ENCODE data around the gene RIPK4. TPM values are rescaled to one million over a fixed set of nuclear protein-coding genes. Genes with fewer than 3 reads are reported as not detected.

Gene RIPK4
- total and polyA plus RNA-seq, 8 donors, result 8.7 to 37.6 (median 21.2) TPM

DNA sequence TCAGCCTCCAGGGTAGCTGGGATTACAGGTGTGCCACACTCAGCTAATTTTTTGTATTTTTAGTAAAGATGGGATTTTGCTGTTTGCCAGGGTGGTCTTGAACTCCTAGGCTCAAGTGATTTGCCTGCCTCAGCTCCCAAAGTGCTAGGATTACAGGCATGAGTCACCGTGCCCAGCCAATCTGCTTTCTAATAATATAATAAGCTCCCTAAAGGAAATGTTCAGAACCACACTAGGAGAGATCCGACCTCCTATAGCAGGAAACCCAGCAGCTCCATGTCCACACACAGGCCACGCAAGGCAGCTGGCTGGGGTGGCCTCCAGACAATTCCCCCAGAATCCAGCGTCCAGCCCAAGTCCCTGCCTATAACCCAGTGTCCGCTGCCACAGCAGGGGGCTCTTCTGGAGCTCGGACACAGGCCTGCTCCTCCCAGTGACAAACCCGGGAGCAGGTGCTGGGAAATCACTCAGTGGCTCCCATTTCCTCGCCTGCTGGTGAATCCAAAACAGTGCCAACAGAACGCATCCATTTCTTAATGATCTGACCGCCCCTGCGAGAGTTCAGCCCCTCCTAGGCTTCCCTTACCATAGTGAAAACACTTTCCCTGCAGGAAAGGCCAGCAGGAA is 7.5 kb downstream of the RIPK4 start:
- Histone ChIP-seq H3K4me1 (peaks cover 55 to 79% (median 59%) of the 10 kb centered on the region in 4 donors), H3K9me3 (no peaks in the 10 kb centered on the region), H3K27me3 (peaks cover 0 to 55% (median 19%) of the 10 kb centered on the region in 3 donors), H3K4me3 (no peak overlapping the region), H3K27ac (peak overlapping the region; percentile 27 to 90 (median 53)), H3K36me3 (peaks cover 9 to 19% (median 14%) of the 10 kb centered on the region in 4 donors)
- no peak for DNase-seq
- TF ChIP-seq POLR2AphosphoS5 (IDR thresholded peaks at IDR 0.05) (no peak), POLR2A (IDR thresholded peaks at IDR 0.05) (no peak), EP300 (IDR thresholded peaks at IDR 0.05) (no peak)
- TF ChIP-seq, protein P1, sequence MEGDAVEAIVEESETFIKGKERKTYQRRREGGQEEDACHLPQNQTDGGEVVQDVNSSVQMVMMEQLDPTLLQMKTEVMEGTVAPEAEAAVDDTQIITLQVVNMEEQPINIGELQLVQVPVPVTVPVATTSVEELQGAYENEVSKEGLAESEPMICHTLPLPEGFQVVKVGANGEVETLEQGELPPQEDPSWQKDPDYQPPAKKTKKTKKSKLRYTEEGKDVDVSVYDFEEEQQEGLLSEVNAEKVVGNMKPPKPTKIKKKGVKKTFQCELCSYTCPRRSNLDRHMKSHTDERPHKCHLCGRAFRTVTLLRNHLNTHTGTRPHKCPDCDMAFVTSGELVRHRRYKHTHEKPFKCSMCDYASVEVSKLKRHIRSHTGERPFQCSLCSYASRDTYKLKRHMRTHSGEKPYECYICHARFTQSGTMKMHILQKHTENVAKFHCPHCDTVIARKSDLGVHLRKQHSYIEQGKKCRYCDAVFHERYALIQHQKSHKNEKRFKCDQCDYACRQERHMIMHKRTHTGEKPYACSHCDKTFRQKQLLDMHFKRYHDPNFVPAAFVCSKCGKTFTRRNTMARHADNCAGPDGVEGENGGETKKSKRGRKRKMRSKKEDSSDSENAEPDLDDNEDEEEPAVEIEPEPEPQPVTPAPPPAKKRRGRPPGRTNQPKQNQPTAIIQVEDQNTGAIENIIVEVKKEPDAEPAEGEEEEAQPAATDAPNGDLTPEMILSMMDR (IDR thresholded peaks at IDR 0.05), result no peak
- WGBS, 5 donors, result 58 to 74% (median 68%) methylated on average over 8 to 11 of the region's 11 CpGs
- intact Hi-C loops (cut with DNase I; ENCODE audit: low total_unique reads), result no loop called here

DNA sequence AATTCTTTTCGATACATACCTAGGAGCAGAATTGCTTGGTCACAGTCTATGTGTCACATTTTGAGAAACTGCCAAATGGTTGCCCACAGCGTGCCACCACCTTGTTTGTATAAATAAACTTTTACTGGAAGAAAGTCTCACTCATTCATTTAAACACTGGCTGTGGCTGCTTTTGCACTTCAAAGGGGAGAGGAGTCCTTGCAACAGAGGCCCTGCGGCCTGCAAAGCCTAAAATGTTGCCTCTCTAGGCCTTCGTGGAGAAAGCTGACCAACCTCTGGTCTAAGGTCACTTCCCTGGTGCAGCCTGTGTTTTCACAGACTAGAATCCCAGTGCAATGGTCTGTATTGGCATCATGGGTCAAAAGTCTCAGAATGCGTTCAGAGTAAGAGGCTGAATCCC is 8.3 kb downstream of the RIPK4 start:
- Histone ChIP-seq H3K4me3 (no peak overlapping the region), H3K4me1 (peaks cover 47 to 79% (median 54%) of the 10 kb centered on the region in 4 donors), H3K9me3 (no peaks in the 10 kb centered on the region), H3K27me3 (peaks cover 0 to 47% (median 14%) of the 10 kb centered on the region in 3 donors), H3K27ac (peak overlapping the region in 4 of 5 donors; percentile 27 to 90 (median 60)), H3K36me3 (peaks cover 9 to 19% (median 14%) of the 10 kb centered on the region in 4 donors)
- DNase-seq, result peak in 1 of 2 donors; percentile 54
- TF ChIP-seq EP300 (IDR thresholded peaks at IDR 0.05) (no peak), POLR2A (IDR thresholded peaks at IDR 0.05) (no peak), POLR2AphosphoS5 (IDR thresholded peaks at IDR 0.05) (no peak)
- TF ChIP-seq, protein P1 (IDR thresholded peaks at IDR 0.05), result no peak
- 49 to 78% (median 56%) methylated on average over 5 of the region's 5 CpGs for WGBS, 5 donors
- intact Hi-C loops (cut with DNase I; ENCODE audit: low total_unique reads), result no loop called here

DNA sequence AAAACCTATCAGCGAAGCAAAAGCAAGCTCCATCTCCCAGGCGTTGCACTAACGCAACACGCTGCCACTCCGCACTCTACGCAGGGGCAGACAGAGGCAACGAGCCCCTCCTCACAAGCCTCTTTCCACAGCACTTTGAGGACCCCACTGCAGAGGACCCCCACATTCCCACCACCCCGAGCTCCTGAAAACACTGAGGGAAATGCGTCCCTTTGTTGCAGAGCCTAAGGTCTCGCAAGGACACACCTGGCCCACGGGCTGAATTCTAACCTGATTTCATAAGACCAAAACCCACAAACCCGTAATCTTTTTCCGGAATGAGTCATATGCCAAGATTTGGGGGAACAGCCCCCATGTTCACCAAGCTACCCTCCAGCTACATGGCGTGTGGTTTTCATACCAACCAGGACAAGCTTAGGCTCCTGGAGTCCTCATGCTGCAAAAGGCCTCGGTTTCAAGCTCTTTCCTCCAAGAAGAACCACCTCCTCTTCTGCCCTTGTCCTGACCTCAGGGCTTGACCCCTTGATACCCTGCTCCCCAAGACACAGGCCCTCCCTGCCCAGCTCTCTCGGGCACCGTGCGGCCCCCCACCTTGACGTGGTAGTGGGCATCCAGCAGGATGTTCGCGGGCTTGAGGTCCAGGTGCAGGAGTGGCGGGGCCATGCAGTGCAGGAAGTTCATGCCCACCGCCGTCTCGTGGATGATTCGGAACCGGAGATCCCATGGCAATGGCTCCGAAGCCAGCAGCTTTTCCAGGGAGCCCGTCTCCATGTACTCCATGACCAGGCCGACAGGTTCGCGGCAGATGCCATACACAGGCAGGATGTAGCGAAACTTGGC is 10.7 kb downstream of the RIPK4 start:
- 89 to 93% (median 91%) methylated on average over 31 to 33 of the region's 33 CpGs for WGBS, 5 donors
- H3K27me3 ChIP-seq, result peaks cover 0 to 23% (median 8%) of the 10 kb centered on the region in 3 donors
- no peak for TF ChIP-seq POLR2A (IDR thresholded peaks at IDR 0.05)
- TF ChIP-seq, protein P1 (IDR thresholded peaks at IDR 0.05), result no peak
- no peak for TF ChIP-seq EP300 (IDR thresholded peaks at IDR 0.05)
- TF ChIP-seq POLR2AphosphoS5 (IDR thresholded peaks at IDR 0.05), result no peak
- H3K4me1 ChIP-seq, result peaks cover 36 to 79% (median 49%) of the 10 kb centered on the region in 4 donors
- no peak overlapping the region for H3K27ac ChIP-seq
- H3K36me3 ChIP-seq, result peaks cover 9 to 19% (median 14%) of the 10 kb centered on the region in 4 donors
- H3K4me3 ChIP-seq, result no peak overlapping the region
- no peak for DNase-seq
- intact Hi-C loops (cut with DNase I; ENCODE audit: low total_unique reads), result no loop called here
- H3K9me3 ChIP-seq, result no peaks in the 10 kb centered on the region

DNA sequence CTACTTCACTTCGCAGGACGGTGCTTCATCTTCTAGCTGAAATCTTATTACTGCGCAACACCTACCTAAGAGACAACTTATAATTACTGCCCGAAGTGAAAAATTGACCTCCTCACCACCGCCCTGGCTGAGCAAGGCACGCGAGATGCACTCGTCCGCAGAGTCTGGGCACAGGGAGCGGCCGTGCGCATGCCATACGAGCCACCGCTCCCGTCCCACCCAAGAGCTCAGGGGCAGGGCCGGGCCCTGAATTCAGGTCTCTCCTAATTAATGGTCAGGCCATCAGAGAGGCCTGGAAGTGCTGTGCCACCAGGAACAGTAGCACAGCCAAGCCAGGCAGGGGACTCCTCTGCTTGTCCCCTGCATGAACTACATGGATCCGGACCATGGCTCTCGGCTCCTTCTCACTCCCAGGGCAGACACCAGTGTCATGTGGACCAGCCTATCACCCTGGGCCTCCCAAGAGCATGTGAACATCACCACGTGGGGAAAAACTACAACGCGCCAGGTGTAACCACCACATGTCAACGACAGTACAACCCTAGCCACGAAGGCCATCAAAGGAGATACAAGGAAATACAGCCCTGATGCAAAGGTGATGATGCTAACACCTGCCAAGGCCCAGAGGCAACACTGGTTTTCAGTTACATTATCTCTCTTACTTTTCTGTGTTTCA is 11.5 kb downstream of the RIPK4 start:
- Histone ChIP-seq H3K9me3 (no peaks in the 10 kb centered on the region), H3K4me3 (no peak overlapping the region), H3K4me1 (peaks cover 29 to 79% (median 49%) of the 10 kb centered on the region in 4 donors), H3K27me3 (peaks cover 0 to 22% (median under 1%) of the 10 kb centered on the region in 3 donors), H3K36me3 (peaks cover 9 to 21% (median 15%) of the 10 kb centered on the region in 4 donors), H3K27ac (no peak overlapping the region)
- DNase-seq, result no peak
- intact Hi-C loops (cut with DNase I; ENCODE audit: low total_unique reads), result no loop called here
- 81 to 89% (median 86%) methylated on average over 22 to 23 of the region's 23 CpGs for WGBS, 5 donors
- TF ChIP-seq POLR2A (IDR thresholded peaks at IDR 0.05), result no peak
- no peak for TF ChIP-seq POLR2AphosphoS5 (IDR thresholded peaks at IDR 0.05)
